Measurements from ENCODE around the gene TRPV4.

TRPV4 gene

GRCh38 chr12:109876406-109876805 lies 43.2 kb upstream of the TRPV4 start (continued):
- no peak for TF ChIP-seq ZNF561 (tag by site-specific recombination; IDR thresholded peaks at IDR 0.05; ENCODE audit: borderline replicate concordance)

GRCh38 chr12:109875572-109876131 lies 42.5 kb upstream of the TRPV4 start:
- POLR2A ChIA-PET, result no interaction called here
- CTCF ChIA-PET, result interaction anchor here (0.6 to 6.5 kb wide), 5 partner anchors 22 to 240 kb away, joined by 3 to 42 read pairs (median 5); no protein-coding TSS in a partner anchor
- Histone ChIP-seq H3K4me1 (ENCODE audit: control insufficient read depth, insufficient read depth, low read length) (peaks cover 12% of the 10 kb centered on the region), H3K27ac (ENCODE audit: extremely low read depth, low read depth, low read length) (no peak overlapping the region), H3K4me3 (ENCODE audit: low read depth, low read length) (no peak overlapping the region), H3K9me3 (ENCODE audit: control insufficient read depth, insufficient read depth, low read depth, low read length) (no peaks in the 10 kb centered on the region), H3K36me3 (ENCODE audit: control insufficient read depth in 2 of 2, insufficient read depth in 1 of 2, low read length in 2 of 2) (peaks cover 0 to 9% of the 10 kb centered on the region in 2 experiments; a peak in 1 of 3 replicates)
- TF ChIP-seq TCF7L2 (IDR thresholded peaks at IDR 0.05; ENCODE audit: borderline replicate concordance, low read depth, low read length), result no peak
- no peak for TF ChIP-seq SP3 (tag by site-specific recombination; IDR thresholded peaks at IDR 0.05)
- no peak for TF ChIP-seq ZNF214 (tag by site-specific recombination; IDR thresholded peaks at IDR 0.05; ENCODE audit: borderline replicate concordance)
- TF ChIP-seq ZNF433 (tag by site-specific recombination; IDR thresholded peaks at IDR 0.05; ENCODE audit: low read depth), result no peak
- no peak for TF ChIP-seq ZNF280C (tag by site-specific recombination; IDR thresholded peaks at IDR 0.05)
- 0 out of 2 replicates have a peak, but pooled peaks have one; percentile 23 for TF ChIP-seq PRDM1 (tag by site-specific recombination; IDR thresholded peaks at IDR 0.05)
- no peak for TF ChIP-seq ZNF473 (tag by site-specific recombination; IDR thresholded peaks at IDR 0.05)
- peak; percentile 67; the same call in 1 of the 2 replicates for TF ChIP-seq PRDM6 (tag by site-specific recombination; IDR thresholded peaks at IDR 0.05)
- no peak for TF ChIP-seq YY2 (tag by site-specific recombination; IDR thresholded peaks at IDR 0.05)
- no peak for TF ChIP-seq ZBTB10 (tag by site-specific recombination; IDR thresholded peaks at IDR 0.05)
- TF ChIP-seq INSM2 (tag by site-specific recombination; IDR thresholded peaks at IDR 0.05), result no peak
- TF ChIP-seq ZSCAN18 (tag by site-specific recombination; IDR thresholded peaks at IDR 0.05), result no peak
- TF ChIP-seq SALL2 (tag by site-specific recombination; IDR thresholded peaks at IDR 0.05; ENCODE audit: borderline replicate concordance), result no peak
- peak; percentile 66; the same call in 1 of the 2 replicates for TF ChIP-seq ZBTB8A (tag by site-specific recombination; IDR thresholded peaks at IDR 0.05)
- TF ChIP-seq ZNF248 (tag by site-specific recombination; IDR thresholded peaks at IDR 0.05), result no peak
- no peak for TF ChIP-seq ZNF37A (tag by site-specific recombination; IDR thresholded peaks at IDR 0.05)
- TF ChIP-seq ZNF777 (tag by site-specific recombination; IDR thresholded peaks at IDR 0.05; ENCODE audit: borderline replicate concordance), result no peak
- no peak for TF ChIP-seq ZNF221 (tag by site-specific recombination; IDR thresholded peaks at IDR 0.05; ENCODE audit: borderline replicate concordance)
- TF ChIP-seq ZNF10 (tag by site-specific recombination; IDR thresholded peaks at IDR 0.05), result no peak
- no peak for TF ChIP-seq ZFP37 (tag by site-specific recombination; IDR thresholded peaks at IDR 0.05)
- no peak for TF ChIP-seq KLF8 (tag by site-specific recombination; IDR thresholded peaks at IDR 0.05)
- TF ChIP-seq ZNF658 (tag by site-specific recombination; IDR thresholded peaks at IDR 0.05), result no peak
- TF ChIP-seq ZNF311 (tag by site-specific recombination; IDR thresholded peaks at IDR 0.05; ENCODE audit: borderline replicate concordance), result no peak
- TF ChIP-seq RBAK (tag by site-specific recombination; IDR thresholded peaks at IDR 0.05), result no peak
